HepG2 (cell line): ENCODE results near the gene SRP68. TPM values are rescaled to one million over a fixed set of nuclear protein-coding genes. Genes with fewer than 3 reads are reported as not detected.

Experiments used
- ARNTL ChIP-seq: sonication (generic); formaldehyde crosslinking; IDR thresholded peaks from 2 replicates; pipeline ENCODE4 v1.4.0; 2020; ENCODE audit warnings: mild to moderate bottlenecking, missing genetic modification reagents
- BRCA1 ChIP-seq: sonication (generic); formaldehyde crosslinking; IDR thresholded peaks from 2 replicates; pipeline ENCODE4 v1.4.0; 2020; ENCODE audit warnings: missing genetic modification reagents
- CBX5 ChIP-seq: sonication (generic); formaldehyde crosslinking; IDR thresholded peaks from 2 replicates; pipeline ENCODE4 v1.4.0; 2020; ENCODE audit warnings: missing genetic modification reagents, borderline replicate concordance
- ELF1 ChIP-seq: sonication (generic); formaldehyde crosslinking; IDR thresholded peaks from 2 replicates; pipeline ENCODE4 v1.4.0; 2020; ENCODE audit warnings: missing genetic modification reagents
- FOXA3 ChIP-seq: IDR thresholded peaks from 2 replicates; pipeline ENCODE4 v1.6.1; 2016; ENCODE audit warnings: missing genetic modification reagents, missing compliant biosample characterization
- GZF1 ChIP-seq: sonication (generic); formaldehyde crosslinking; IDR thresholded peaks from 2 replicates; pipeline ENCODE4 v1.5.1; 2020; ENCODE audit warnings: mild to moderate bottlenecking, missing genetic modification reagents
- HOXA3 ChIP-seq: sonication (generic); formaldehyde crosslinking; IDR thresholded peaks from 2 replicates; pipeline ENCODE4 v1.5.0; 2020; ENCODE audit warnings: missing genetic modification reagents
- IKZF4 ChIP-seq: sonication (generic); formaldehyde crosslinking; IDR thresholded peaks from 2 replicates; pipeline ENCODE4 v1.5.1; 2020; ENCODE audit warnings: borderline replicate concordance, mild to moderate bottlenecking, low read depth, missing genetic modification reagents; ENCODE audit errors: not compliant biosample characterization
- KLF9 ChIP-seq: IDR thresholded peaks from 2 replicates; pipeline ENCODE4 v1.6.1; 2016; ENCODE audit warnings: low read depth
- MTERF4 ChIP-seq: sonication (generic); formaldehyde crosslinking; IDR thresholded peaks from 2 replicates; pipeline ENCODE4 v1.8.0; 2023; ENCODE audit warnings: mild to moderate bottlenecking, missing genetic modification reagents
- POLR2AphosphoS2 ChIP-seq: IDR thresholded peaks from 2 replicates; pipeline ENCODE4 v1.6.1; 2011; ENCODE audit warnings: low read depth, low read length, improper control_type of control experiment
- SAP130 ChIP-seq: IDR thresholded peaks from 2 replicates; pipeline ENCODE4 v1.6.1; 2016; ENCODE audit warnings: low read depth
- SRSF1 ChIP-seq: fragments of 200-400 bp; formaldehyde crosslinking; optimal IDR thresholded peaks from 2 replicates; pipeline ENCODE3; 2017; ENCODE audit warnings: mild to moderate bottlenecking, low read depth, low read length, moderate library complexity
- TBX2 ChIP-seq: sonication (generic); formaldehyde crosslinking; IDR thresholded peaks from 2 replicates; pipeline ENCODE4 v1.5.0; 2020; ENCODE audit warnings: missing genetic modification reagents, mild to moderate bottlenecking, borderline replicate concordance
- TFAP4 ChIP-seq: sonication (generic); IDR thresholded peaks from 2 replicates; pipeline ENCODE4 v1.6.1; 2016; ENCODE audit warnings: low read depth, borderline replicate concordance
- THAP7 ChIP-seq: sonication (generic); formaldehyde crosslinking; IDR thresholded peaks from 2 replicates; pipeline ENCODE4 v1.8.1; 2023; ENCODE audit warnings: mild to moderate bottlenecking, missing genetic modification reagents
- ZBTB2 ChIP-seq: sonication (generic); formaldehyde crosslinking; IDR thresholded peaks from 2 replicates; pipeline ENCODE4 v1.8.0; 2022; ENCODE audit warnings: low read depth, missing genetic modification reagents
- ZBTB7A ChIP-seq: sonication (generic); formaldehyde crosslinking; IDR thresholded peaks from 2 replicates; pipeline ENCODE4 v1.8.0; 2022; ENCODE audit warnings: mild to moderate bottlenecking, missing genetic modification reagents
- ZNF225 ChIP-seq: sonication (generic); formaldehyde crosslinking; IDR thresholded peaks from 2 replicates; pipeline ENCODE4 v1.4.0; 2020; ENCODE audit warnings: mild to moderate bottlenecking, missing genetic modification reagents
- ZNF276 ChIP-seq: sonication (generic); formaldehyde crosslinking; IDR thresholded peaks from 2 replicates; pipeline ENCODE4 v1.4.0; 2020; ENCODE audit warnings: mild to moderate bottlenecking, low read depth, missing genetic modification reagents
- ZNF598 ChIP-seq: sonication (generic); formaldehyde crosslinking; IDR thresholded peaks from 2 replicates; pipeline ENCODE4 v1.5.1; 2020; ENCODE audit warnings: mild to moderate bottlenecking, missing genetic modification reagents, borderline replicate concordance
- ZNF709 ChIP-seq: sonication (generic); formaldehyde crosslinking; IDR thresholded peaks from 2 replicates; pipeline ENCODE4 v1.5.0; 2020; ENCODE audit warnings: mild to moderate bottlenecking, missing genetic modification reagents
- ZNF782 ChIP-seq: sonication (generic); formaldehyde crosslinking; IDR thresholded peaks from 2 replicates; pipeline ENCODE4 v1.4.0; 2020; ENCODE audit warnings: missing genetic modification reagents, mild to moderate bottlenecking, borderline replicate concordance
- polyA plus RNA-seq, 8 experiments: library from polyadenylated mRNA; depleted of rRNA in 3 of 8; stranded (reverse) in 7 of 8; unstranded in 1 of 8; fragments of >200 nt; fragmentation: Illumina TruSeq in 4 of 8; extraction: Trizol in 4 of 8; gene quantifications; 2 replicates each; pipeline versions ENCODE4 v1.2.1 to v1.2.3, GENCODE V29; 2011 to 2016; ENCODE audit warnings: low read depth in 4 of 8, missing spikeins in 1 of 8, mixed read lengths in 1 of 8; ENCODE audit not compliant: insufficient read depth in 1 of 8
- total RNA-seq, 5 experiments: library from RNA; depleted of rRNA; stranded (reverse); fragments of >200 nt; fragmentation: Illumina TruSeq; extraction: Trizol; gene quantifications; 2 replicates each; pipeline ENCODE4 v1.2.3, GENCODE V29; 2016; ENCODE audit warnings: low read depth in 1 of 5

Gene SRP68
- total and polyA plus RNA-seq, 2 of the 13 experiments (the other 11 are each of a cell fraction or from before 2014, with no cell fraction given) = 39.8 to 74.3 TPM

GRCh38 chr17:76119409-76120371 lies 47.4 kb upstream of the SRP68 start (continued):
- TF ChIP-seq FOXA3 (CRISPR knock-in tag) = peak; percentile 86
- 0 out of 2 replicates have a peak, but pooled peaks have one; percentile 12 for TF ChIP-seq ZNF782
- TF ChIP-seq HOXA3 = peak; percentile 35; the same call in 1 of the 2 replicates
- TF ChIP-seq SRSF1 = no peak
- no peak for TF ChIP-seq POLR2AphosphoS2
- TF ChIP-seq ZNF276 (CRISPR knock-in tag) = 0 out of 2 replicates have a peak, but pooled peaks have one; percentile 45
- peak; percentile 58; the same call in 1 of the 2 replicates for TF ChIP-seq CBX5 (CRISPR knock-in tag)
- TF ChIP-seq IKZF4 (CRISPR knock-in tag) = peak; percentile 53
- 0 out of 2 replicates have a peak, but pooled peaks have one; percentile 13 for TF ChIP-seq ARNTL (CRISPR knock-in tag)
- TF ChIP-seq KLF9 (CRISPR knock-in tag) = no peak
- TF ChIP-seq ELF1 (CRISPR knock-in tag) = peak; percentile 54; the same call in 1 of the 2 replicates
- peak; percentile 76; the same call in 1 of the 2 replicates for TF ChIP-seq ZNF598
- TF ChIP-seq MTERF4 (CRISPR knock-in tag) = 0 out of 2 replicates have a peak, but pooled peaks have one; percentile 17
- 0 out of 2 replicates have a peak, but pooled peaks have one; percentile 58 for TF ChIP-seq ZNF709 (CRISPR knock-in tag)
- TF ChIP-seq ZBTB7A = peak; percentile 78; the same call in 1 of the 2 replicates
- TF ChIP-seq THAP7 (CRISPR knock-in tag) = no peak
- TF ChIP-seq GZF1 (CRISPR knock-in tag) = no peak
- peak; percentile 64 for TF ChIP-seq SAP130 (CRISPR knock-in tag)
- TF ChIP-seq ZBTB2 (CRISPR knock-in tag) = no peak
- peak; percentile 26; the same call in 1 of the 2 replicates for TF ChIP-seq ZNF225 (CRISPR knock-in tag)
- TF ChIP-seq BRCA1 (CRISPR knock-in tag) = no peak
- TF ChIP-seq TBX2 (CRISPR knock-in tag) = peak; percentile 81; the same call in 1 of the 2 replicates
- TF ChIP-seq TFAP4 = peak; percentile 97
